HepG2 (cell line): ENCODE measurements around the gene CHRNG. TPM values are rescaled to one million over a fixed set of nuclear protein-coding genes. Genes with fewer than 3 reads are reported as not detected.

Experiments
- ATAC-seq: fragments of 200-7000 bp; cut with Tn5 transposase; 3 replicates; pipeline ENCODE4 v1.9.1; 2020; ENCODE audit warnings: mild to moderate bottlenecking, moderate library complexity
- BruUV-seq: library from RNA; stranded (reverse); fragments of 400-500 nt; replicated peaks from 2 replicates; lab custom pipeline; 2021; lab: Mats Ljungman, UMichigan
- CTCF ChIA-PET: fragments of 300-600 bp; formaldehyde crosslinking; extraction: SDS; loops from one replicate; lab custom pipeline; 2021; ENCODE audit warnings: low total read pairs, inconsistent platforms, low intra/inter-chr PET ratio; lab: Yijun Ruan, JAX
- POLR2A ChIA-PET: fragments of 350-600 bp; sonication (Branson Sonifier 250); formaldehyde crosslinking; loops from one replicate; lab custom pipeline; 2020; ENCODE audit warnings: antibody characterized with exemption, inconsistent platforms; lab: Yijun Ruan, JAX
- DNase-seq: peaks from one replicate; pipeline ENCODE4 v3.0.0-alpha.2; 2015; ENCODE audit warnings: low spot score
- FAIRE-seq: peaks from 3 replicates; lab custom pipeline; 2011; peaks lifted over from hg19 to GRCh38; lab: Jason Lieb, UNC
- H2AFZ ChIP-seq: one replicate; pipeline ENCODE4 v1.6.1; 2011; ENCODE audit warnings: low read length, inconsistent platforms
- H3K27ac ChIP-seq: fragments of 300-600 bp; 3 replicates; pipeline ENCODE4 v1.8.0; 2011; ENCODE audit warnings: mixed run types, mild to moderate bottlenecking, mixed read lengths, low read length, inconsistent platforms; ENCODE audit not compliant: insufficient read depth; ENCODE audit errors: extremely low read length
- H3K27me3 ChIP-seq, 2 experiments: fragments of 200-600 bp in 1 of 2; 2 replicates in 1 of 2; 3 replicates in 1 of 2; pipeline versions ENCODE4 v1.6.0 to v1.8.0; 2011; ENCODE audit warnings: low read length in 2 of 2, mild to moderate bottlenecking in 2 of 2, moderate library complexity in 2 of 2, inconsistent platforms in 1 of 2; ENCODE audit not compliant: insufficient read depth in 2 of 2, control insufficient read depth in 1 of 2
- H3K36me3 ChIP-seq, 2 experiments: fragments of 200-600 bp in 1 of 2; replicated peaks in 1 of 2; 2 replicates in 1 of 2; 3 replicates in 1 of 2; pipeline versions ENCODE4 v1.5.1 to v1.8.0; 2011; ENCODE audit warnings: low read length in 2 of 2, inconsistent platforms in 1 of 2; ENCODE audit not compliant: insufficient read depth in 2 of 2, control insufficient read depth in 1 of 2
- H3K4me1 ChIP-seq: 2 replicates; pipeline ENCODE4 v1.5.1; 2012; ENCODE audit warnings: low read length, inconsistent platforms; ENCODE audit not compliant: insufficient read depth
- H3K4me2 ChIP-seq: 2 replicates; pipeline ENCODE4 v1.6.0; 2011; ENCODE audit warnings: low read depth, low read length, inconsistent platforms
- H3K4me3 ChIP-seq, 3 experiments: fragments of 200-600 bp in 1 of 3; sonication (generic), shearing (Covaris generic) in 1 of 3; replicated peaks in 1 of 3; 2 replicates each; pipeline ENCODE4 v1.5.1; 2011 to 2016; ENCODE audit warnings: low read length in 3 of 3, inconsistent platforms in 2 of 3, low read depth in 2 of 3, mild to moderate bottlenecking in 2 of 3, control low read depth in 1 of 3, mixed read lengths in 1 of 3; ENCODE audit not compliant: insufficient read depth in 1 of 3
- H3K79me2 ChIP-seq: one replicate; pipeline ENCODE4 v1.6.1; 2011; ENCODE audit warnings: low read length, inconsistent platforms; ENCODE audit not compliant: insufficient read depth
- H3K9ac ChIP-seq: 2 replicates; pipeline ENCODE4 v1.6.0; 2011; ENCODE audit warnings: mild to moderate bottlenecking, low read depth, low read length, inconsistent platforms; ENCODE audit not compliant: insufficient read depth
- H3K9me3 ChIP-seq: 2 replicates; pipeline ENCODE4 v1.5.1; 2012; ENCODE audit warnings: mild to moderate bottlenecking, low read length
- H4K20me1 ChIP-seq: 2 replicates; pipeline ENCODE4 v1.6.0; 2011; ENCODE audit warnings: inconsistent platforms, mild to moderate bottlenecking, low read length, moderate library complexity; ENCODE audit not compliant: insufficient read depth
- CEBPB ChIP-seq: IDR thresholded peaks from 2 replicates; pipeline ENCODE4 v1.6.1; 2011; ENCODE audit warnings: low read depth, low read length, improper control_type of control experiment, borderline replicate concordance
- DPF2 ChIP-seq: sonication (generic); formaldehyde crosslinking; IDR thresholded peaks from 2 replicates; pipeline ENCODE4 v1.4.0; 2020; ENCODE audit warnings: mild to moderate bottlenecking, low read depth, missing genetic modification reagents, borderline replicate concordance
- MAFK ChIP-seq, 2 experiments: IDR thresholded peaks in 1 of 2; conservative IDR thresholded peaks in 1 of 2; 2 replicates each; pipeline ENCODE4 v1.6.1; 2011; ENCODE audit warnings: improper control_type of control experiment in 2 of 2, low read length in 2 of 2
- MEF2D ChIP-seq: sonication (generic); formaldehyde crosslinking; IDR thresholded peaks from 2 replicates; pipeline ENCODE4 v1.5.1; 2020; ENCODE audit warnings: mild to moderate bottlenecking, missing genetic modification reagents
- ZNF432 ChIP-seq: sonication (generic); formaldehyde crosslinking; IDR thresholded peaks from 2 replicates; pipeline ENCODE4 v1.5.0; 2020; ENCODE audit warnings: missing genetic modification reagents, mild to moderate bottlenecking, borderline replicate concordance
- whole genome bisulfite sequencing: methylation state at CpG from one replicate; pipeline ENCODE4 v1.1.6; 2017; ENCODE audit warnings: low lambda C conversion rate; 5-methylcytosine and 5-hydroxymethylcytosine counted together
- in situ Hi-C: cut with HindIII; loops from 2 replicates; pipeline ENCODE4 v1.10.0; 2017; ENCODE audit warnings: low pct_unique_long_range_greater_than_20kb; ENCODE audit not compliant: extremely low pct_ligation_motif_present
- intact Hi-C: fragments of 100-400 bp; cut with micrococcal nuclease; formaldehyde crosslinking; loops from one replicate; pipeline ENCODE4 v1.10.0; 2022; ENCODE audit not compliant: unreplicated experiment
- polyA plus RNA-seq, 8 experiments: library from polyadenylated mRNA; depleted of rRNA in 3 of 8; stranded (reverse) in 7 of 8; unstranded in 1 of 8; fragments of >200 nt; fragmentation: Illumina TruSeq in 4 of 8; extraction: Trizol in 4 of 8; gene quantifications; 2 replicates each; pipeline versions ENCODE4 v1.2.1 to v1.2.3, GENCODE V29; 2011 to 2016; ENCODE audit warnings: low read depth in 4 of 8, missing spikeins in 1 of 8, mixed read lengths in 1 of 8; ENCODE audit not compliant: insufficient read depth in 1 of 8
- total RNA-seq, 5 experiments: library from RNA; depleted of rRNA; stranded (reverse); fragments of >200 nt; fragmentation: Illumina TruSeq; extraction: Trizol; gene quantifications; 2 replicates each; pipeline ENCODE4 v1.2.3, GENCODE V29; 2016; ENCODE audit warnings: low read depth in 1 of 5

CHRNG gene
- total and polyA plus RNA-seq, 2 of the 13 experiments (the other 11 are each of a cell fraction or from before 2014, with no cell fraction given), result not detected

DNA sequence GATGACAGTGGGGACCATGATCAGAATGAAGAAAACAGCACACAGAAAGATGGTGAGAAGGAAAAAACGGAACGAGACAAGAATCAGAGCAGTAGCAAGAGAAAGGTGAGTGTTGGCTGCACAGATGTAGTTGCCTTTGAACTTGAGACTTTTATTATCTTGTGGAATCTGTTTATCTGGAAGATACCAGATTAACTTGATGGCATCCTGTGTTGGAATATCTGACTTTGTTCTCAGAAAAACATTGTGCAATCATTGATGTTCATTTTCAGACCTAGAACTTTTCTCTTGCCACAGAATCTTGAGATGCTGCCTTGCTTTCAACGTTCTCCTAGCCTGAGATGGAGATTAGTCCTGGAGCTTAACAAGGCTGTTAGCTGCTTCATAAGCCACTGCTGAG, 16.9 kb downstream of the CHRNG start:
- H2AFZ ChIP-seq, result no peak overlapping the region
- peak; percentile 23 for FAIRE-seq
- POLR2A ChIA-PET, result no interaction called here
- H3K9me3 ChIP-seq, result no peaks in the 10 kb centered on the region
- H3K27me3 ChIP-seq, result no peaks in the 10 kb centered on the region
- H3K36me3 ChIP-seq, result peaks cover 5 to 52% of the 10 kb centered on the region in 2 experiments; a peak in 4 of 5 replicates
- peaks cover 42% of the 10 kb centered on the region for H3K4me1 ChIP-seq
- H3K4me2 ChIP-seq, result no peak overlapping the region
- H4K20me1 ChIP-seq, result no peaks in the 10 kb centered on the region
- in situ Hi-C loops, result no loop called here
- no peak for TF ChIP-seq DPF2 (CRISPR knock-in tag)
- TF ChIP-seq CEBPB, result peak; percentile 80
- no peak for TF ChIP-seq MEF2D (CRISPR knock-in tag)
- no peak overlapping the region for H3K27ac ChIP-seq
- BruUV-seq, result no TSS peak
- peaks cover 41% of the 10 kb centered on the region for H3K79me2 ChIP-seq
- intact Hi-C loops, result no loop called here
- DNase-seq, result no peak
- ATAC-seq, result no peak
- 92% methylated on average over 3 of the region's 3 CpGs for WGBS
- no peak overlapping the region for H3K4me3 ChIP-seq
- no peak overlapping the region for H3K9ac ChIP-seq
- CTCF ChIA-PET, result no interaction called here

GRCh38 chr2:232562515-232563151, 23.1 kb downstream of the CHRNG start:
- FAIRE-seq (no peak), ATAC-seq (peak; percentile 59)
- no peaks in the 10 kb centered on the region for H3K9me3 ChIP-seq

More at GRCh38 chr2:232562515-232563151, 23.1 kb downstream of the CHRNG start:
- Histone ChIP-seq H4K20me1 (no peaks in the 10 kb centered on the region), H2AFZ (no peak overlapping the region), H3K4me3 (no peak overlapping the region), H3K4me2 (no peak overlapping the region), H3K27ac (no peak overlapping the region), H3K4me1 (no peaks in the 10 kb centered on the region), H3K36me3 (peaks cover 25 to 71% of the 10 kb centered on the region in 2 experiments), H3K79me2 (no peaks in the 10 kb centered on the region), H3K27me3 (no peaks in the 10 kb centered on the region), H3K9ac (no peak overlapping the region)
- POLR2A ChIA-PET, result interaction anchor here (2.3 kb wide), 1 partner anchor 12 kb away, joined by 10 read pairs; the partner anchor contains the start of genes EIF4E2 and TIGD1
- no TSS peak for BruUV-seq
- in situ Hi-C loops (no loop called here), intact Hi-C loops (loop anchor here (5.0 kb wide), 1 partner anchor 1215 kb away; no protein-coding TSS in a partner anchor)
- CTCF ChIA-PET, result no interaction called here
- WGBS, result 82% methylated on average over 7 of the region's 8 CpGs
- no peak for DNase-seq
- TF ChIP-seq ZNF432 (CRISPR knock-in tag) (no peak), MAFK (conservative IDR thresholded peaks at IDR 0.05 in 1 of 2, IDR thresholded peaks at IDR 0.05 in 1 of 2; ENCODE audit: low read length in 2 of 2) (peak in 1 of 2 experiments; percentile 36; a peak in 2 of 4 replicates)
